Hematopoietic multipotent progenitor cell treated with erythropoietin and hydrocortisone succinate and interleukin-3 and kit ligand, for 8 days (in vitro differentiated cells): Measurements from ENCODE around the gene NTN3.
"Not testable (repeated sequence)": the region's sequence is repeated elsewhere in the genome, so short reads cannot be mapped to it uniquely, and the experiment has no call there.

ENCODE experiments used
- DNase-seq: peaks from one replicate; pipeline ENCODE4 v3.0.0-alpha.2; 2015

NTN3 gene

DNA sequence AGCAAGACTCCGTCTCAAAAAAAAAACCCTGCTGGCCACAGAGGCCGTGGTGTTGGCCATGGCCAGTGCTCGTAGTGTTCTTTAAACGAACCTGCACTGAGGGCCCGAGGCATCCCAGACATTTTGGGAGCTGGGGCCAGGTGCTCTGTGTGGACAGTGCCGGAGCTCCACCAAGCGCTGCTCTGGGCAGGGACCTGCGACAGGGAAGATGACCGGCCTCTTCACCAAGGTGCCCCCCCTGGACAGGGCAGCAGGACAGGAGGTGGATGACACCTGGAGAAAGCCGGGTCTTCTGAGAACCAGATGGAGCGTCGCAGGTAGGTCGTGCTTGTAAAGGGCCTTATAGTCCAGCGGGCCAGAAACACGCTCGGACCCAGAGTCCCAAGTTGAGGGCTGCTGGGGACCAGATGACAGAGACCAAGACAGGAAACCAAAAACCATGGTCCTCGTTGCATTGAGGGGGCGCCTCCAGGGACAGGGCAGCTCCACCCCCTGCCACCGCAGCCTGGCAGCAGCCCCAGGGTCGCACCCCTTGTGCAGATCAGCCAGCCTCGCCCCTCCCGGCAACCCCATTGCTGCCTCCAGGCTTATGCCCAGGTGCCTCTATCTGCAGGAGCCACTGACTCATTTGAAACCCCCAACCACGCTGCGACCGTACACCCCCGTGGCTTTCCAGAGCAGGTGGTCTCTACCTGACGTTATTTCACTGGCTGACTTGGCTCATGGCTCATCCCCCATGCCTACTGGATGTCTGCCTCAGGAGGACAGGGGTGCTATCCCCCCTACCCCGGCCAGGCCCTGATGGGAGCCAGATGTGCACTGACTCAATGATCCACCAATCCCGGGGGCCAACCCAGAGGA, 4.2 kb upstream of the NTN3 start:
- no peak for DNase-seq

DNA sequence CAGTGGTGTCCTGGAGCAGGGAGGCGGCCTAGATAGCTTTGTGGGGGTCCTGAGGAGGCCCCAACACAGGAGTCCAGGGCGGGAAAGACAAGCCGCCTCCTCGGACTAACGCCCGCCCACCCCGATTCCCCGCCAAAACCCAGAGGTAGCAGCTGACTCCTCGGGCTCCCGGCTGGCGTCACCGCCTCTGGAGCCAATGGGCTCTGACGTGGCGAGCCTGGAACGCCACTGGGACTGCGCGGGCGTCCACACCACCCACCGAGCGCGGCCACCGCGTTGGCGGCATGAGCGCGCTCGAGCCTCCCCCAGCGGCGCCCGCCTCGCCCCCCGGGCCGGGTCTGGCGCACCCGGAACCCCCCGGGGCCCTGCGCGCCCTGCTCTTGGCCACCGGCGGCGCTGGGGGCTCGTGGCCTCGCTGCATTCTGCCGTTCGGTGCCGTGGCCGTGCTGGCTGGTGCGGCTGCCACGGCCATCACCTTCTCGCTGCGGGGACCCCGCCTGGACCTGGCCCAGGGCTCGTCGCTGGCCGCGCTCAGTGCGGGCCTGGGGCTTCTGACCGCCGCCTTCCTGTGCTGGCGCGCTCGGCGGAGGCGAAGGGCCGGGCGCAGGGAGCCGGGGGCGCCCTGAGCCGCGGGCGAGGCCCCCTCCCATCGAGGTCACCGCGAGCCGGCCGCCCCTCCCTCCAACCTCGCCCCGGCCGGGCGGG, 3.4 kb upstream of the NTN3 start:
- peak; percentile 83 for DNase-seq

DNA sequence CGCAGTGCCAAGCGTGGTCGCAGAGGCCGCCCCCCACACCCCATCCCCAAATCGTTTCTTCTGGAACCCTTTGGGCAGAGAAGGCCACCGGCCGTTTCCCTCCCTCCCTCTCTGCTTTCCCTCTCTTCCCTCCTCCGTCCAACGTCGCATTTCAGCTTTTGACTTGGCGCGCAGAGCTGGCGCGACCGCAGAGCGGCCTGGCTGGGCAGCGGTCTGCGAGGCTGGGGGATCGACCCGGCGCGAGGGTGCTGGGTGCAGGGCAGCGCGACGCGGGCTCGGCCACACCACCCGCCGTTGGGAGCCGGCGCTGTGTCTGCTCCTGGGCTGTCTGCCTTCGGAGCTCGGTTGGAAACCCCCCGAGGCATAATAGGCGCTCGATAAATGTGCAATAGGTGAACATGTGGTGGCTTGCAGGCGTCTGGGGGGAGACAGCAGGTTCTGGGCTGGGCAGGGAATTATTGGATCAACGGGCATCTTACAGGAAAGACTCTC, 2.8 kb upstream of the NTN3 start:
- DNase-seq, result peak; percentile 35

DNA sequence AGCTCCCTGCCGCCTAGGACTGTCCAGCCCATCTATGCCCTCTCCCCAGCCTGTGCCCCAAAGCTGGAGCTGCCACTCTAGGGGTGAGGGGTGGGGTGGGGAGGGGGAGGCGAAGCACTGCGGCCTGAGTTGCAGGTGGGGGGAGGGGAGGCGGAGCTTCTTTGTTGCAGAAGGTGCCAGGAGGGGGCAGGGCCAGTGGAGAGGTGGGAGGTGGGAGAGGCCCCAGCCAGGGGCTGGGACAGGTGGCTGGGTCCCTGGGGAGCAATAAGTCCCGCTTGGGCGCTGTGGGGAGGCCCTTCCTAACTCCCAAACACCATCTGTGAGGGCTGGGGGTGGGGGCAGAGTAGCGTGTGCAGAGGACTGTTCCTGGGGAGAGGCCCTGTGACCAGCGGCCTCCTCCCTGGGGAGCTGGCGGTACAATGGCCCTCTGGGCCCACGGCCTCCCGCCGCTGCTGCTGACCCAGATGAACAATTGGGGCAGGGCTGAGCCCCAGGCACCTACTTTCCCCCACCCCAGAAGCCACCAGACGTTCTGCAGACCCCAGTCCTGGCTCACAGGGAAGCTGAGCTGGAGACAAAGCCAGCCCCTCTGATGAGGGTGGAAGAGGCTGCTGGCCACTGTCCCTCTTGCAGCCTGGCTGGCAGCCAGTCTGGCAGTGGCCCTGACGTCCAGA, 2.2 kb upstream of the NTN3 start:
- no peak for DNase-seq

DNA sequence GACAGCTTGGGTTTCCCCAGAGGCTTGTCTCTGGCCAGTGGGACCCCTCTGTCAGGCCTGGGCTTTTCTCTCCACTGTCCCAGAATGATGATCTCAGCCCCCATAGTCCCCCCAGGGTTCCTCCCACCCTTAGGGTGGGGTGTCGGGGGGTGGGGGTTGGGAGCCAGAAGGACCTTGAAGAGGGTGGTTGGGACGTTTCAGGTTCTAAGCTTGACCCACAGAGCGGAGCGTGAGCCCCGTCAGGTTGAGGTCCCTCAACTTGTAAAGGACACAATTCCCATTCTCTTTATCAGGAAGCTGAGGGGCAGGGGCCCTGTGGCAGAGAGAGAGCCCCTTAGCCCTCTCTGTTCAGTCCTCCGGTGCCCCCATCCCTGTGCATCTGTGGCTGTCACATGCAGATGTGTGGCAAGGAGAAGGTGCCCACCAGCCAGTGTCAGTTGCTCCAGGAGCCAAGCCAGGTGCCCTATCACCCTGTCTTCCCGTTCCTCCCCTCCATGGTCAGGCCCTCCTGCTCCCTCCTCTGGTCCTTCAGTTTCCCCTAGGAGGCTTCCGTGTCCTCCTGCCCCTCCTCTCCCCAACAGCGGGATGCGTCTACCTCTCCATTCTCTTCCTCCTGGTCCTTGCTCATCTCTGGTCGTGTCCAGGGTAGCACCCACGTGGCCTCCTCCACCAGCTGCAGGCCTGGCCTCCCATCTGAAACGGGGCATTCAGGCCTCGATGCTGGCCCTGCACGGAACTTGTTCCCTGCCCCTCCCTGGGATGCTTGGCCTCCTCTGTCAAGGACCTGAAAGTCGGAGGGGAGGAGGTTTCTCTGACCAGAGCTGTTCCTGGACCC, 1.5 kb upstream of the NTN3 start:
- DNase-seq, result no peak

DNA sequence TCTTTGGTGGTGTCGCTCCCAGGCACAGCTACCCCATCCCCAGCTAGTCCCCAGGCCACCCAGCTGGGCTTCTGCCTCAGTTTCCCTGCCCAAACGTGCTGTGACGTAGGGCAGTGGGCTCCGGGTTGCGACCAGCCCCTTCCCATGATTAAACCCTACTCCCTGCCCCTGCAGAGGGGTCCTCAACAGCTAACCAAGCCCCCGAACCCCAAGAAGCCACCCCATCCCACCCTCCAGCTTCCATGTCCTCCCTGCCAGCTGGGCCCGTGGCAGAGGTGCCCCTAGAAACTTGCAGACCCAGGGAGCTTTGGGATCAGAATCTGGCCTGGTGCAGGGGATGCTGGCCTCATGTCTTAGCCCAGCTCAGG, 879 bp upstream of the NTN3 start:
- no peak for DNase-seq

DNA sequence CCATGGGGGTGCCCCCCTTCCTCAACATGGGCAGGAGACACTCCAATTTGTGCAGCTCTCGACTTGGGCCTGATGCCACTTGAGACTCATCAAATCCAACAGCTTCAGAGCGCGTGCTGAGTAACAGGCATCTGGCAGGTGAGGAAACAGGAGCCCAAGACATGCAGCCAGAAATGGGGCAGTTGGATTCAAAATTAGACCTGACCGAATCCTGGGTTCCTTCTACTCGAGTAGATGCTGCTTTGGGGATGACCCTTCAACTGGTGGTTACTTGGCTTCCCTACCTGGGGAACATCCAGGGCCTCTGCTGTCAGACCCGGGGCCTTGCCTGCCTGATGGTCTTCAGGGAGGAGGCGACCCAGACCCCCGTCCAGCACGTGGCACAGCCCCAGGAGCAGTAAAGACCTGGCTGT, 488 bp upstream of the NTN3 start:
- DNase-seq, result peak; percentile 55

DNA sequence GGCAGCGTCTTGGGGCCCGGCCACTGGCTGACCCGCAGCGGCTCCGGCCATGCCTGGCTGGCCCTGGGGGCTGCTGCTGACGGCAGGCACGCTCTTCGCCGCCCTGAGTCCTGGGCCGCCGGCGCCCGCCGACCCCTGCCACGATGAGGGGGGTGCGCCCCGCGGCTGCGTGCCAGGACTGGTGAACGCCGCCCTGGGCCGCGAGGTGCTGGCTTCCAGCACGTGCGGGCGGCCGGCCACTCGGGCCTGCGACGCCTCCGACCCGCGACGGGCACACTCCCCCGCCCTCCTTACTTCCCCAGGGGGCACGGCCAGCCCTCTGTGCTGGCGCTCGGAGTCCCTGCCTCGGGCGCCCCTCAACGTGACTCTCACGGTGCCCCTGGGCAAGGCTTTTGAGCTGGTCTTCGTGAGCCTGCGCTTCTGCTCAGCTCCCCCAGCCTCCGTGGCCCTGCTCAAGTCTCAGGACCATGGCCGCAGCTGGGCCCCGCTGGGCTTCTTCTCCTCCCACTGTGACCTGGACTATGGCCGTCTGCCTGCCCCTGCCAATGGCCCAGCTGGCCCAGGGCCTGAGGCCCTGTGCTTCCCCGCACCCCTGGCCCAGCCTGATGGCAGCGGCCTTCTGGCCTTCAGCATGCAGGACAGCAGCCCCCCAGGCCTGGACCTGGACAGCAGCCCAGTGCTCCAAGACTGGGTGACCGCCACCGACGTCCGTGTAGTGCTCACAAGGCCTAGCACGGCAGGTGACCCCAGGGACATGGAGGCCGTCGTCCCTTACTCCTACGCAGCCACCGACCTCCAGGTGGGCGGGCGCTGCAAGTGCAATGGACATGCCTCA, 773 bp downstream of the NTN3 start:
- no peak for DNase-seq

DNA sequence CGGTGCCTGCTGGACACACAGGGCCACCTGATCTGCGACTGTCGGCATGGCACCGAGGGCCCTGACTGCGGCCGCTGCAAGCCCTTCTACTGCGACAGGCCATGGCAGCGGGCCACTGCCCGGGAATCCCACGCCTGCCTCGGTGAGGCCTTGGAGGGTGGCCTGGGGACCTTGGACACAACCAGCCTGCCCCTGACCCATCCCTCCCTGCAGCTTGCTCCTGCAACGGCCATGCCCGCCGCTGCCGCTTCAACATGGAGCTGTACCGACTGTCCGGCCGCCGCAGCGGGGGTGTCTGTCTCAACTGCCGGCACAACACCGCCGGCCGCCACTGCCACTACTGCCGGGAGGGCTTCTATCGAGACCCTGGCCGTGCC, 1.4 kb downstream of the NTN3 start:
- DNase-seq, result no peak

DNA sequence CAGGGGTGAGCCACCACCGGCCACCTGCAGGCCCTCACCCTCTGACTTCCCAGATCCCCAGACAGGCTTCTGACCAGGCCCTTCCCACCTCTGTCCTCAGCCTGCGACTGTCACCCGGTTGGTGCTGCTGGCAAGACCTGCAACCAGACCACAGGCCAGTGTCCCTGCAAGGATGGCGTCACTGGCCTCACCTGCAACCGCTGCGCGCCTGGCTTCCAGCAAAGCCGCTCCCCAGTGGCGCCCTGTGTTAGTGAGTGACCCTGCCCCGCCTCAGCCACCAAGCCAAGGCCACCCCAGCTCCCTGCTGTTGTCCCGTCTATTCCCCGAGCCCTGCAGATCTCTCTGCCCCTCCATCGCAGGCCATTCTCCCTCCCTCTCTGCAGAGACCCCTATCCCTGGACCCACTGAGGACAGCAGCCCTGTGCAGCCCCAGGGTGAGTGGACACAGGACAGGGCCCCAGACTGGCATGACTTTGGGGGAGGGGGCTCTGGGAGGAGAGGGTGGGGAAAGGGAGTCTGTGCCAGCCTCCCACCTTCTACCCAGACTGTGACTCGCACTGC, 1.9 kb downstream of the NTN3 start:
- DNase-seq, result no peak

DNA sequence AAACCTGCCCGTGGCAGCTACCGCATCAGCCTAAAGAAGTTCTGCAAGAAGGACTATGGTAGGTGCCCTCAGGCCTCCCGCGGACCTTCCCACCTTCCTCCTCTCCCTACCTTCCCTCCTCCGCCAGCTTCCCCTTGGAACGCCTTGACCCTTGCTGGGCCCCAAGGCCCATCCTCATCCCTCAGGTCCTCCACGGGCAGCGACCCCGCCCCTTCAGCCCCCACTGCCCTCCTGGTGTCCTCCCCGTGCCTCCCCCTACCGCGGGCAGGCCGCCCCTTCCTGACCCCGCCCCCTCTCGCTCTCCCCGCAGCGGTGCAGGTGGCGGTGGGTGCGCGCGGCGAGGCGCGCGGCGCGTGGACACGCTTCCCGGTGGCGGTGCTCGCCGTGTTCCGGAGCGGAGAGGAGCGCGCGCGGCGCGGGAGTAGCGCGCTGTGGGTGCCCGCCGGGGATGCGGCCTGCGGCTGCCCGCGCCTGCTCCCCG, 2.4 kb downstream of the NTN3 start:
- DNase-seq, result no peak

DNA sequence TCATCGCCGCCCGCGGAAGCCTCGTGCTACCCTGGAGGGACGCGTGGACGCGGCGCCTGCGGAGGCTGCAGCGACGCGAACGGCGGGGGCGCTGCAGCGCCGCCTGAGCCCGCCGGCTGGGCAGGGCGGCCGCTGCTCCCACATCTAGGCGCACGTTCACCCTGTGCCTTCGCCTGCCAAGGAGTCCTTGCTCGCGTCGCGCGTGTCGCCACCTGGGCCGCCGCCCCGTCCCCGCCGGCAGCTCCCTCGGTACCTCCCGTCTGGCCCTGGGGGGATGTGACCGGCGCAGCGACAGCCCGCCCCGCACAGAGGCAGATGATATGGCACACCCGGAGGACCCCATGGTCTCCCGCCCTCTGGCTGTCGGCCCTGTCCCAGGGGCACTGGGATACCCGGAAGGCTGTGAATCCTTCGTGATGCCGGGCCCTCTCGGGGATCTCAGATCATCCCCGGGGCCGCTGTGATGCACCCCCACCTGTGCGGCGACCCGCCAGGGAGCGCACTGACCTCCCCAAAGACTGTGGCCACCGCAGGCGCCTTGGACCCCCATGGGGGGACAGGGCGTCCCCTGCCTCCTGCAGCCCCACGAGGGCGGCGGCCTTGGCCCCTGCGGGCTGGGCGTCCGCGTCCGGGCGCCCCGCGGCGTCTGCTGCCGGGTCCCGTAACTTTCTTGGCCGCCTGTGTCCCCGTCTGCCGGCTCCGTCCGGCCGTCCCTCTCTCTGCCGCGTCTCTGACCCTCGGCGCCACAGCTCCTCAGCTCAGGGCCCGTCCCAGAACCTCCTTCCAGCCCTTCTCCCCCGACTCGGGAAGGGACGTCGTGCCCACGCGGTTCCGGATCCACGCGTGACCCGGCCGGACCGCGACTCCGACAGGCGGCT, 3.1 kb downstream of the NTN3 start:
- DNase-seq, result peak; percentile 69

DNA sequence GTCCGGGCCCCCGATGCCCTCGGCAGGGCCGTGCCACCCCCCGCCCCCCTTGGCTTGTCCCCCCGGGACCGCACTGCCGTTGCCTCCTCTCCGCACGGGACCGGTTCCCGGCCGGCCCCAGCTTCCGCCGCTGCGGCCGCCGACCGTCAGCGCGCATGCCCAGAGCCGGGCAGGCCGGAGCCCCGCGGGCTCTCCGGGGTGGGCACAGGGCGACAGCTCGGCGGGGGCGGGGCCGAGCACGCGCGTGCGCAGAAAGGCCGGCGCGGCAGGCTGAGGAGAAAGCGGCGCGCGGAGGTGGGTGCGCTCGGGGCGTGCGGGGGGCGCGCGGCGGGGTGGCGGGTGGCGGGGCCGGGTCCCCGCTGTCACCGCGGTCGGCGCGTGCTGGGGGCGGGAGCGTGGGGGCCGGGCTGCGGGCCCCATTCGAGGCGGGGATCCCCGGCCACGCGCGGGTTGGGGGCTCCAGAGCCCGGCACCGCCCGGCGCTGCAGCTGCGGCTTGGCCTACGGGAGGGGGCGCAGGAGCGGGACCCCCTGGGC, 3.8 kb downstream of the NTN3 start, which contains the start of gene TBC1D24:
Gene TBC1D24, plus strand, starts transcription at position 251 of the 536 bp plus-strand sequence. CDS start 21,022 bp downstream, outside the sequence.
- peak; percentile 83 for DNase-seq

DNA sequence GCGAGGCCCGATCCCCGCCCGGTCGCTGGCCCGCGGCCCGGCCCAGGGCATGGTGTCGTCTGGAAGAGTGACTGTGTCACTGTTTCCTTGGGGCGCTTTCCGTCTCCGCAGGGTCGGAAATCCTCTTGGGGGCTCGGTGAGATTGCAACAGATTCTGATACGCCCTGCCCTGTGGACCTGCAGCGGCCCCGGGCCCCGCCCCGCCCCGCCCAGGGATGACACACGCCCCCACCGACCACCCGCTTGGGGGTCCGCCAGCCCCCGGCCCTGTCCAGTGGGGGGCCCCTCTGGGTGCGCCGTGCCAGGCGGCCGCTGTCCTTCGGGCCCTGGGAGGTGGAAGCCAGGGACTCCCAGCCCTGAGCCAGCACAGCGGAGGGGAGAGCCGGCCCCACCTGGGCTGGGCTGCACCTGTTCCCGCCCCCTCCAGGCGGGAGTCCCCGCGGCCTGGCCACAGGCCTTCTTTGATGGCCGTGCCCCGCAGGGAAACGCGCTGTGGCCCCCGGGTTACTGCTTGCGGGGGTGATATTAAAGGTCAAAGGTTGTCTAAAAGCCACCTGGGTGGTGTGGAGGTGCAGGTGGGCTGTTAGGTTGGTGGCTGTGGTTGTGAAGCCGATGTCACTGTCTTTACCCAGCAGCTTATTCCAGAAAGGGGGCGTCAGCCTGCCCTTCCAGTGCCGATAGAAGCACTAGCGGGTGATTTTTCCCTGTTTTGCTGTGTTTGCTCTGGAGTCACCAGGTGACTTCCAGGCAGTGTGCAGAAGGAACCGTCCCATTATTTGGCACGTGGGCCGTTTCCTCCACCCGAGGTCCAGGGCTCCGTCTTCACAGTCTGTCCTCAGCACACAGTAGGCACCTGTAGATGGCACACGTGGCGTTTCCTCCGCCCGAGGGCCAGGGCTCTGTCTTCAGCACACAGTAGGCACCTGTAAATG, 4.6 kb downstream of the NTN3 start:
- peak; percentile 38 for DNase-seq

DNA sequence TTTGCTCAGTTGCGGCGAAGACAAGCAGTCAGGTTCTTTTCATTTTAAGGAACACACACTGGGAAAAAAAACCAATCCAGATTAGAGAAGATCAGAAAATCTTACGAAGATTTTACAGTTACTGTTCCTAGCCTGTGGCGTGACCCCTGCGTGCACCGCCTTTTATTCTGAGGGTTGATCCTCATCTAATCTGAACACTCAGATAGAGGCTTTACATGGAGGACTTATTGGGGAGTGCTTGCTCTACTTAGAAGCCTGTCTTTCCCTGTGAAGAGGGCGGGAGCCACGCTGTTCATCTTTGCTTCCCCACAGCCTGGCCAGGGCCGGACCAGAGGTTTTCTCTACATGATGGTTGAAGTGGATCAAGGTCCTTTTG, 5.2 kb downstream of the NTN3 start:
- no peak for DNase-seq

DNA sequence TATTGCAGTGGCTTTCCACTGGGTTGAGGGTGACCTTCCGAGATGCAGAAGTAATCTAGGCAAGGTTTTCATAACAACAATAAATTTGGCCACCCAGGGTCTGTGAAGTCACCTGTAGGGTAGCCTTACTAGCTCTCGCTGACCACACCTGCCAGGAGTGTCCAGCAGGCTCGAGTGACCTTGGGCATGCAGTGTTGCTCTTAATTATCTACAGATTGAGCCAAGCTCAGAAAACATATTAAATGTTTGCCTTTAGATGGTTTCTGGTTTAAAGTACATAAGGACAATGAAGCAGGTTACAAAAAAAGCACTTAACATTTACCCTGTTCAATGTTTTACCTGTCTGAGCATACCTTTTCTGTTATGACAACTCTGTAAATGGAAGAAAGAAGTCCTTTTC, 5.6 kb downstream of the NTN3 start:
- DNase-seq, result no peak

DNA sequence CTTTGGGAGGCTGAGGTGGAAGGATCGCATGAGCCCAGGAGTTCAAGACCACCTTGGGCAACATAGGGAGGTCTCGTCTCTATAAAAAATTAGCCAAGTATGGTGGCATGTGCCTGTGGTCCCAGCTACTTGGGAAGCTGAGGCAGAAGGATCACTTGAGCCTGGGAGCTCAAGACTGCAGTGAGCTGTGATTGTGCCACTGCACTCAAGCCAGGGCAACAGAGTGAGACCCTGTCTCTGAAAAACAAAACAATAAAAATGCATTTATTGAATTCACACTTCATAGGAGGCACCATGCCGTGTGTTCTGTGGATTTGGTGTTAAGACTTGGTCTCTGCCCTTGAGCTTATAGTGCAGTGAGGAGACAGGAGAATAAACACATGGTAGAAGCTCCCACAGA, 6.2 kb downstream of the NTN3 start:
- DNase-seq, result no peak

DNA sequence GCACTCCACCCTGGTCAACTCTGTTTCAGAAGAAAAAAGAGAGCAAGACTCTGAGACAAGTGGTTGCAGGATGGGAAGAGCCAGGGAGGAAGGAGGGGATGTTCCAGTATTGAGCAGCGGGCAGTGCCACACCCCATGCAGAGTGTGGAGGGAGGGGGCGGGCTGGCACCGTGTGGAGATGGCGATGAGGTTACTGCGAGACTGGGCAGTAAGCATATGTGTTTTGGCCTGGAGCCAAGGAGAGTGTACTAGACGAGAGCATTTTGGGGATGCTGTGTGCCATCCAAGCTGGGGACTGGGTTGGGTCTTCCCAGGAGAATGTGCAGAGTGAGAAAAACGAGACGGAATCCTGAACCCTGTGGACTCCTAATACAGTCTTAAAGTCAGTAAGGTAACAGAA, 7.2 kb downstream of the NTN3 start:
- DNase-seq, result peak; percentile 73

DNA sequence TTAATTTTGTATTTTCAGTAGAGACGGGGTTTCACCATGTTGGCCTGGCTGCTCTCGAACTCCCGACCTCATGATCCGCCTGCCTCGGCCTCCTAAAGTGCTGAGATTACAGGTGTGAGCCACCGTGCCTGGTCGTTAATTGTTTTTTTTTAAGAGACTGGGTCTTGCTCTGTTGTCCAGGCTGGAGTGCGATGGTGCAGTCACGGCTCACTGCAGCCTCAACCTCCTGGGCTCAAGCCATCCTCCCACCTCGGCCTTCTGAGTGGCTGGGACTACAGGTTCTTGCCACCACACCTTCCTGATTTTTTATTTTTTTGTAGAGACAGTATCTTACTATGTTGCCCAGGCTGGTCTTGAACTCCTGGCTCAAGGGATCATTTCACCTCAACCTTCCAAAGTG, 8.9 kb downstream of the NTN3 start:
- not testable (repeated sequence) for DNase-seq
